A549 (cell line): Measurements from ENCODE around the gene TSPO2.

ENCODE experiments used
- BHLHE40 ChIP-seq: IDR thresholded peaks from 2 replicates; pipeline ENCODE4 v1.6.1; 2012; ENCODE audit warnings: low read depth, low read length, inconsistent platforms
- CTCF ChIP-seq: fragments of >200 bp; sonication (Bioruptor Twin); formaldehyde crosslinking; IDR thresholded peaks from 3 replicates; pipeline ENCODE4 v1.5.1; 2016
- JUNB ChIP-seq: fragments of >200 bp; sonication (Bioruptor Twin); formaldehyde crosslinking; IDR thresholded peaks from 2 replicates; pipeline ENCODE4 v1.6.1; 2016
- KDM5A ChIP-seq: fragments of 200-600 bp; sonication (generic); IDR thresholded peaks from 2 replicates; pipeline ENCODE4 v1.6.1; 2016; ENCODE audit warnings: antibody characterized with exemption, mild to moderate bottlenecking
- MAFK ChIP-seq: fragments of 450-650 bp; IDR thresholded peaks from 2 replicates; pipeline ENCODE4 v1.6.1; 2014; ENCODE audit not compliant: partially characterized antibody
- MYC ChIP-seq: IDR thresholded peaks from 2 replicates; pipeline ENCODE4 v1.6.1; 2012; ENCODE audit warnings: mild to moderate bottlenecking, inconsistent platforms, low read length, improper control_type of control experiment, borderline replicate concordance
- POLR2A ChIP-seq: IDR thresholded peaks from 2 replicates; pipeline ENCODE4 v1.6.1; 2012; ENCODE audit warnings: mild to moderate bottlenecking, low read length
- POLR2AphosphoS2 ChIP-seq: conservative IDR thresholded peaks from 2 replicates; pipeline ENCODE4 v1.6.1; 2012; ENCODE audit warnings: low read length, improper control_type of control experiment, inconsistent platforms
- ZSCAN20 ChIP-seq: fragments of 250-450 bp; sonication (Bioruptor Pico); IDR thresholded peaks from 2 replicates; pipeline ENCODE4 v1.8.0; 2022; ENCODE audit warnings: mild to moderate bottlenecking, moderate library complexity

DNA sequence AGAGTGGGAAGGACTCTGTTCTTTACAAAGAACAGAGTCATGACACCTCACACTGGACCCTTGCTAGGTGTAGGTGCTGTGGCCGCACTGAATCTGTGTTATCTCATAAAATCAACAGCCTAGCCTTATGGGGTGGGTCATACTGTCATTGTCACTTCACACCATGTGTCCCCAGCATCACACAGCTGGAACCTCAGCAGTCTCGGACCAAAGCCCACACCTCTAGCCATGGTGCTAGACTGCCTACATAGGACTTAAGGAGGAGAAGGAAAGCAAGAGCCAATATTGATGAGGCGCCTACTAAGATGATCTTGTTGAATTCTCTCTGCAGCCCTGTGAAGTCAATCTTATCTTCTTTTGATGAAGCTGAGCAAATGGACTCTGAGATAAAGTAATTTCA, 34.3 kb upstream of the TSPO2 start:
- no peak for TF ChIP-seq CTCF
- no peak for TF ChIP-seq MAFK
- TF ChIP-seq JUNB: no peak
- TF ChIP-seq BHLHE40: no peak
- no peak for TF ChIP-seq POLR2AphosphoS2
- TF ChIP-seq ZSCAN20 (CRISPR knock-in tag): no peak
- no peak for TF ChIP-seq KDM5A
- no peak for TF ChIP-seq MYC
- TF ChIP-seq POLR2A: no peak
